Epithelial cell of proximal tubule (primary cell): ENCODE data around the gene ARF1. TPM values are rescaled to one million over a fixed set of nuclear protein-coding genes. Genes with fewer than 3 reads are reported as not detected.

Experiments
- DNase-seq: peaks from one replicate; pipeline ENCODE4 v3.0.0-alpha.2; 2011; ENCODE audit warnings: low read depth
- H3K4me3 ChIP-seq: 2 replicates; pipeline ENCODE4 v1.5.1; 2011; ENCODE audit warnings: low read depth, mild to moderate bottlenecking, low read length
- CTCF ChIP-seq: conservative IDR thresholded peaks from 2 replicates; pipeline ENCODE4 v1.5.1; 2012; ENCODE audit warnings: low read depth, mild to moderate bottlenecking, low read length
- total RNA-seq: library from RNA; depleted of rRNA; stranded (reverse); fragments of >200 nt; gene quantifications from 2 replicates; pipeline ENCODE4 v1.2.3, GENCODE V29; 2015

Gene ARF1
- total RNA-seq, 1 donor from 2014 or later: 303 TPM

DNA sequence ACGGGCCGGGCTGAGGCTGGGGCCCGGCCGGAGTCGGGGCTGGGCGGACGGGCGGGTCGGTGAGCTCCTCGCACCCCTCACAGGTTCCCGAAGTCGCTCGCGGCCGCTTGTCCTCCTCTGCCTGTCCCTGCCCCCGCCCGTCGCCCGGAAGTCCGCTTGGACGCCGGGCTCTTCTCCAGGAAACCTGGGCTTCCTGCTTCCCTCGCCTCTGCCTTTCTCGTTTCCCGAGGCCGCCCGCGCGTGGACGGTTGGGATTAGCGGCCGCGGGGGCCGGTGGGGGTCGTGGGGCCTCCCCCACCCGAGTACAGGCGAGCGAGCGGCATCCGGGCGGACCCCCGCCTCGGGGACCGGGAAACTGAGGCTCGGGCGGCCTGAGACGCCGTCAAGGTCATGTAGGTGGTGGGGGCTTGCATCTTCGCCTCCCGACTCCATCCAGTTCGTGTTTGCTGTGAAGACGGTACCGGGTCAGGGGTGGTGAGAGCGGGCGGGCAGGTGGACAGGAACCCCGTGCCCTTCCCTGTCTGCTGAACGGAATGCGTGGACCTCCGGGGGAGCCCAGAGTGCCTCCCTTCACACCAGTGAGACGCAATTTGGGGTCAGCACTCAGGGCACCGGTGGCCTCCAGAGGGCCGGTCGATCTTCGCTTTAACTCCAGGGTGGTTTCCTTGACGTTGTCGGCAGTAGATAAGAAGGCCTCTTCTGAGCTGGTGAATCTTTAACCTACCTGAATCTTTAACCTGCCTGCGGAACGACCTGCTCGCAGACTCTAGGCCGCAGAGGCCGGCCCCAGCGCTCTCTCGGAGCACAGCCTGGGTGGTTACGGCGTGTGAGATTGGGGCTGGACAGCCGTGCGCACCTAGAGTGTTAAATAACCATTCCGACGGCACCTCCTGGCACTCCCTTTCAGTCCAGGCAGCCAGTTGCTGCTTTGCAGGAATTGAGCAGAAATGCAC lies 686 bp downstream of the ARF1 start:
- peak overlapping the region; percentile 98 for H3K4me3 ChIP-seq
- TF ChIP-seq CTCF: no peak
- no peak for DNase-seq

DNA sequence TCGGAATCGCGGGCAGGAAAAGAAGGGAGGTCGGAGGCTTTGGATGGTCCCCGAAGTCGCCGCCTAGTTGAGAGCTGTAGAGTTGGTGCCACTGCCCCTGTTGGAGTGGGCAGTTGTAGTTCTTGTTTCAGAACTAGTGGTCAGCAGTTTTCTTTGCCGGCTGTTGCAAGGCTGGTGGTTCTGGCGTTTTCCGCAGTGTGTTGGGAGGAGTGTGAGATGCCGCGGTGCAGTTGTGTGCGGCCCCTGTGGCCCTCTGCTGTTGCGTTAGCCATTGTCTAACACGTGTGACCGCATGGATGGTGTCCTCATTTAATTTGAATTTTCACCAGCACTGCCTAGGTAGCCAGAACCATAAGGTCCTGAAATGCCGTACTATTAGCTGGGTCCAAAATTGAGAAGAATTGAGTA lies 1.4 kb downstream of the ARF1 start:
- peak overlapping the region; percentile 98 for H3K4me3 ChIP-seq
- no peak for DNase-seq
- no peak for TF ChIP-seq CTCF

GRCh38 chr1:228084325-228084724 lies 1.8 kb downstream of the ARF1 start:
- DNase-seq: no peak
- no peak for TF ChIP-seq CTCF
- H3K4me3 ChIP-seq: peak overlapping the region; percentile 98

GRCh38 chr1:228084797-228085196 lies 2.3 kb downstream of the ARF1 start:
- TF ChIP-seq CTCF: no peak
- no peak for DNase-seq
- peak overlapping the region; percentile 98 for H3K4me3 ChIP-seq

DNA sequence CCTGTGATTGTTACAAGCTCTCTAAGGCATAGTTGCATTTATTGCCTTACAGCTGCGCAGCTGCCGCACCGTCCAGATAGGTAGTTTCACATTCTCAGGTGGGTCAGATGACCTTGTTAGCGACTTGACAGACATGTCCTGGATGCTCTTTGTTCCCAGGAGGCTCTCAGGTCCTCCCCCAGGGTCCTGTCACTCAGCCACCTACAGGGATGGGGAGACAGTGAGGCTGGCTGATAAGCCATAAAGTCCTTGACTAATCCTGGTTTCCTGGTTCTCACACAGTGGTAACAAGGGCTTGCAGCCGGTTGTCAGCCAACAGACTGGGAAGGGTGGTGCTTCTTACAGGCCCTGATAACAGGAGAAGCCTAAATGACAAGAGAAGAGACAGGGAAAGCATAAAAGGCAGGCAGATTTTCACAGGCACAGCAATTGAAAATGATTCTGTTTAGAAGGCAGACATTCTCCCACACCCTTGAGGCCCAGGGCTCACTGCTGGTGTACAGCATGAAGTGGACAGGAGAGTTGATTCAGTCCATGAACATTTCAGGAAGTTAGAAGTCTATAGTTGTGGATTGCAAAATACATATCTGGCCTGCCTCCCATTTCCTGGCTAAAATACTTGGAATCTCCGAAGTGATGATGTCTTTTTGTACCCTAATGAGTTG lies 2.9 kb downstream of the ARF1 start:
- TF ChIP-seq CTCF: no peak
- H3K4me3 ChIP-seq: peak overlapping the region; percentile 98
- no peak for DNase-seq

GRCh38 chr1:228087771-228088251 lies 5.3 kb downstream of the ARF1 start:
- no peak for DNase-seq
- TF ChIP-seq CTCF: no peak
- H3K4me3 ChIP-seq: peak overlapping the region; percentile 20
